ENCODE results near the gene PTGER4.
"Not testable (repeated sequence)": the region's sequence is repeated elsewhere in the genome, so short reads cannot be mapped to it uniquely, and the experiment has no call there.

PTGER4 gene

DNA sequence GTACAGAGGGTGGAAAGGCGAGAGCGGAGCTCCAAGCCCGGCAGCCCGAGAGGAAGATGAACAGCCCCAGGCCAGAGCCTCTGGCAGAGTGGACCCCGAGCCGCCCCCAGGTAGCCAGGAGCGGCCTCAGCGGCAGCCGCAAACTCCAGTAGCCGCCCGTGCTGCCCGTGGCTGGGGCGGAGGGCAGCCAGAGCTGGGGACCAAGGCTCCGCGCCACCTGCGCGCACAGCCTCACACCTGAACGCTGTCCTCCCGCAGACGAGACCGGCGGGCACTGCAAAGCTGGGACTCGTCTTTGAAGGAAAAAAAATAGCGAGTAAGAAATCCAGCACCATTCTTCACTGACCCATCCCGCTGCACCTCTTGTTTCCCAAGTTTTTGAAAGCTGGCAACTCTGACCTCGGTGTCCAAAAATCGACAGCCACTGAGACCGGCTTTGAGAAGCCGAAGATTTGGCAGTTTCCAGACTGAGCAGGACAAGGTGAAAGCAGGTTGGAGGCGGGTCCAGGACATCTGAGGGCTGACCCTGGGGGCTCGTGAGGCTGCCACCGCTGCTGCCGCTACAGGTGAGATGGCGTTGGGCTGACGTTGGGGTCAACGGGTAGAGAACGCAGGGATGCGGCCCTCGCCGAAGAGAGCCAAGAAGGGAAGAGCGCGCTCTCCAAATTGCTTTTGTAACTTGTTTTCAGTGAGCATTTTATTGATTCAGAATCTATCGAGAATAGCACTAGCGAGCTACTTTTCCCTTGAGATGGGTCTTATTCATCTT, at the start of gene PTGER4:
TSS of gene PTGER4 (plus strand) at position 3 of the 769 bp plus-strand sequence. CDS start 1,079 bp downstream, outside the sequence.
- DNase-seq (ENCODE audit: low read depth, low spot score) = no peak

- DNase-seq (ENCODE audit: low read depth, low spot score) = no peak
Observed at GRCh38 chr5:40630126-40630525, 49.6 kb upstream of the PTGER4 start.

DNA sequence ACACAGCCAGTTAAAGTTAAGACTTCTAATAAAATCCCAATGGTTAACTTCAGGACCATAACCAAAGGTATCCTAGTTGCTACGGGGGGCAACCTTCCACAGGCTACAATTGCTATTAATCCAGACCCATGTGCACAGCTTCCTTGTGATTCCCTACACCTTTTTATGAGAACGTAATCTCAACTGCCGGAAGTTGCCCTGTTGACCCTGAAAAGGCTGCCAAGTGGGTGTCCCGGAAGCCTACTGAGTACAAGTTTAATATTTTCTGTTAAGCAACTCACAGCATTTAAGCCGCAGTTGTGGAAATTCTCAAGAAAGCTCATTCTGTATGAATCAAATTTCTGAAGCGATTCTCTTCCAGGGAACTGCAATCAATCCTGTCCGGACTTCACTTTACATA, 48.5 kb upstream of the PTGER4 start:
- DNase-seq (ENCODE audit: low read depth, low spot score) = no peak

- no peak for DNase-seq (ENCODE audit: low read depth, low spot score)
Observed at GRCh38 chr5:40634154-40634553, 45.6 kb upstream of the PTGER4 start.

DNA sequence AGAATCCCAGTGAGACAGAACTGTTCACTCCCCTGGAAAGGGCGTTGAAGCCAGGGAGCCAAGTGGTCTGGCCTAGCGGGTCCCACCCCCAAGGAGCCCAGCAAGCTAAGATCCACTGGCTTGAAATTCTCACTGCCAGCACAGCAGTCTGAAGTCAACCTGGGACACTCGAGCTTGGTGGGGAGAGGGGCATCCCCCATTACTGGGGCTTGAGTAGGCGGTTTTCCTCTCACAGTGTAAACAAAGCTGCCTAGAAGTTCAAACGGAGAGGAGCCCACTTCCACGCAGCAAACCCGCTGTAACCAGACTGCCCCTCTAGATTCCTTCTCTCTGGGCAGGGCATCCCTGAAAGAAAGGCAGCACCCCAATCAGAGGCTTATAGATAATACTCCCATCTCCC, 45.1 kb upstream of the PTGER4 start:
- DNase-seq (ENCODE audit: low read depth, low spot score) = no peak

DNA sequence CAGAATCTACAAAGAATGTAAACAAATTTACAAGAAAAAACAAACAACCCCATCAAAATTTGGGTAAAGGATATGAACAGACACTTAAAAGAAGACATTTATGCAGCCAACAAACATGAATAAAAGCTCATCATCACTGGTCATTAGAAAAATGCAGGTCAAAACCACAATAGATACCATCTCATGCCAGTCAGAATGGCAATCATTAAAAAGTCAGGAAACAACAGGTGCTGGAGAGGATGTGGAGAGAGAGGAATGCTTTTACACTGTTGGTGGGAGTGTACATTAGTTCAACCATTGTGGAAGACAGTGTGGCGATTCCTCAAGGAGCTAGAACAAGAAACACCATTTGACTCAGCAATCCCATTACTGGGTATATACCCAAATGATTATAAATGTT, 40.2 kb upstream of the PTGER4 start:
- DNase-seq (ENCODE audit: low read depth, low spot score) = not testable (repeated sequence)

DNA sequence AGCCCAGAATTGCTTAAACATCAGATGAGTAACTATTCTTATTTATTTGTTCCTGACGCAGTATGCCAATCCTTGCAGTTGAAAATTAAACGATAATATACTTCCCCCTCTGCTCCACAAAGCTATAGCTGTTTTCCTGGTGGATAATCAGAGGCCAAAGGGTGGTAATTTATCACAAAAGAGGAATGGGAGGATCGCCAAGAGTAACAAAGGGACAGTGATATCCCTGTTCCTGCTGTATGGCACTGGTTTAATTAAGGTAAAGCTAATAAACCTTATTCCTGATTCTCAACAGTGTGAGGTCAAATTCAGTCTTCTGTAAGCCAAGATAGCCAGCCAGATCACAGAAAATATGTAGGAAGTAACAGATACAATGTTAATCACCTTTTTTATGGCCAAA, 33.4 kb upstream of the PTGER4 start:
- DNase-seq (ENCODE audit: low read depth, low spot score) = no peak

- DNase-seq (ENCODE audit: low read depth, low spot score) = no peak
Observed at GRCh38 chr5:40648150-40648549, 31.6 kb upstream of the PTGER4 start.

DNA sequence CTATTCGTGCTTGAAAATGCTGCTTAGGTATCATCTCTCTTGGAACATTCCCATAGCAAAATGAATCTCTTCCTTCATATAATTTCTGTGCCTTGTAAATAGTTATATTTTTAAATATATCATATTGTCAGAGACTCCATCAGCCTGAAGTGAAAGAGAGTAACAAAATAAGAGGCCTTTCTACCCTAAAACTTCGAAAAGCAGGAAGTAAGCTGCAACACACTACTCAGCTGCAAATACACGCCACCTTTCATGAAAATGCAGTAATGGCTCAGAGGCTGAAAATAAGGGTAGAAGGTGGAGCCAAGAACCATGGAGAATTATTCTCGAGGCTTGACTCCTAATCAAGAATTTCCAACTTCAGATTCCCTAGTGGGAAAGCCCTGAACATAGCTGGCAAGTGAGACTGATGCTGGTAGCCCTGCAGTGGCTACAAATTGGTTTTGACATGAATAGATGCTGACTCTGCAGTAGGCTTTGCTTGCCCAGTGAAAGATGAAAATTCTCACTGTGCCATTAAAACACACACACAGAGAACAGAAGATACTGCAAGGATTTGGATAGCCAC, 30.2 kb upstream of the PTGER4 start:
- DNase-seq (ENCODE audit: low read depth, low spot score) = no peak

- no peak for DNase-seq (ENCODE audit: low read depth, low spot score)
Observed at GRCh38 chr5:40651201-40651600, 28.5 kb upstream of the PTGER4 start.

- DNase-seq (ENCODE audit: low read depth, low spot score) = no peak
Observed at GRCh38 chr5:40652441-40653220, 27.1 kb upstream of the PTGER4 start.

DNA sequence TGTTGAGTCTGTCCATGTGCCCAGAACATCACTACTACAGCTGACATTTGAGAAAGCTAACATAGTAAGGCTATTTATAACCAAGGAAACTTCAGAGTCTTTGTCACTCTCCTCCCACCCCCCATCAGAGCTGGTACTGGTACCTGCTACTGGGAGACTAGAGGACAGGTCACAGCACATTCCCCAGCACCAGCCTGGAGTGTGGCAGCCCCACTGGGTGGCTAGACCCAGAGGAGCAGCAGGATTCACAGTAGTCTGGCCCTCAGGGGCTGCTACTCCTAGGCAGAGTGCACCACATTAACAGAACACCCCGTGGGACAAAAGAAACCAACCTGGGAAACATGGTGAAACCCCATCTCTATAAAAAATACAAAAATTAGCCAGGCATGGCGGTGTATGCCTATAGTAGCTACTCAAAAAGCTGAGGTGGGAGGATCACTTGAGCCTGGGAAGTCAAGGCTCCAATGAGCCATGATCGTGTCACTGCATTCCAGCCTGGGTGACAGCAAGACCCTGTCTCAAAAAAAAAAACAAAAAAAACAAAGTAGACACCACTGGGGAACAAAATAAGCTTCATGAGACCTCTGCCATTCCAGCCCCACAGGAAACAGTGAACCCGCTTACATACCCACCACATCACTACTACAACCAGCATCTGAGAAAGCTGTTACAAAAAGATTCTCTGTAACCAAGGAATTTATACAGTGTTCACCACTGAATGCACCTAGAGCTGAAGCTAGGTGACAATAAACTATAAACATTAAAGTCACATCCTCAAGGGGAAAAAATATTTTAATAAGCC, 26.3 kb upstream of the PTGER4 start:
- DNase-seq (ENCODE audit: low read depth, low spot score) = no peak

GRCh38 chr5:40654377-40654991, 25.2 kb upstream of the PTGER4 start:
- DNase-seq (ENCODE audit: low read depth, low spot score) = no peak

GRCh38 chr5:40655138-40655537, 24.6 kb upstream of the PTGER4 start:
- DNase-seq (ENCODE audit: low read depth, low spot score) = no peak

DNA sequence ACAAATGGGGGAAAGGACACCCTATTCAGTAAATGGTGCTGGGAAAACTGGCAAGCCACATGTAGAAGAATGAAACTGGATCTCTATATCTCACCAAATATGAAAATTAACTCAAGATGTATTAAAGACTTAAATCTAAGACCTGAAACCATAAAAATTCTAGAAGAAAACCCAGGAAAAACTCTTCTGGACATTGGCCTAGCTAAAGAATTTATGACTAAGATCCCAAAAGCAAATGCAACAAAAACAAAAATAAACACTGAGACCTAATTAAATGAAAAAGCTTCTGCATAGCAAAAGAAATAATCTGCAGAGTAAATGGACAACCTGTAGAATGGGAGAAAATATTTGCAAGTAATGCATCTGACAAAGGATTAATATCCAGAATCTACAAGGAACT, 23.6 kb upstream of the PTGER4 start:
- not testable (repeated sequence) for DNase-seq (ENCODE audit: low read depth, low spot score)

DNA sequence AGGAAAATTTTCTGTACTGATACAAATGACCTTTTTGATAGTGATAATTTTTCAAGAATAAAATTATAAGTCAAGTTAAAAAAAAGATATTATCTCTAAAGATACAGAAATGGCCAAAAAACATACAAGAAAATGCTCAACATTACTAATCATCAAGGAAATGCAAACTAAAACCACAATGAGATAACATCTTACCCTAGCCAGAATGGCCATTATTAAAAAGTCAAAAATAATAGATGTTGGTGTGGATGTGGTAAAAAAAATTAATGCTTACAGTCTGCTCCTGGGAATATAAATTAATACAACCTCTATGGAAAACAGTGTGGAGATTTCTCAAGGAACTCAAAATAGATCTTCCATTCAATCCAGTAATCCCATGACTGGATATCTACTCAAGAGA, 22.9 kb upstream of the PTGER4 start:
- DNase-seq (ENCODE audit: low read depth, low spot score) = no peak

GRCh38 chr5:40660751-40661150, 19.0 kb upstream of the PTGER4 start:
- DNase-seq (ENCODE audit: low read depth, low spot score) = no peak

DNA sequence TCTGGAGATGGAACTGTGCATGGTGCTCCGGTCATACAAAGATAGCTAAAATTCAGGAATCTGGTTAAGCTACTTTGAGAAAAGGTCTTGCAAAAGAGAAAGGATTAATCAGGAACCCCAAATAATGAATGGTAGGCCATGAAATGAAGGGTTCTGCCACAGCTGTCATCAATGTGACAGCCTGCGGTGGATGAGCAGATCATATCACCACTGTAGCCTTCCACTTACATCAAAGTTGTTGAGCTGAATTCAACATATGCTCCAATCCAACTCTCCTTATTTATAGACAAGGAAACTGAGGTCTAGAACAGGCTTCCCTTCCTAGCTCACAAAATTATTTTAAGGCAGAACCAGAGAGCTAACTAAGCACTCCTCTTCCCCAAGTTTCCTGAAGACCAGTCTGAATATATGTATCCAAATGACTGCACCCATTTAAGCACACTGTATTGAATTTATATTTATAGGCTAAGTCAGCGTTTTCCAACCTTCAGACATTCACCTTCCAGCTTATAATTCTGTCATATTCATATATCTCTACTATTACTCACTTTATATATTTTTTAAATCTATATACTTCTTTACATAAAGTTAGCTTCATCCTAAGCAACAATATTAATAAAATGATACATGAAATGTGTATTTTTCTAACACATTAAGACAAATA, 13.9 kb upstream of the PTGER4 start:
- no peak for DNase-seq (ENCODE audit: low read depth, low spot score)

GRCh38 chr5:40666657-40667056, 13.1 kb upstream of the PTGER4 start:
- no peak for DNase-seq (ENCODE audit: low read depth, low spot score)

- no peak for DNase-seq (ENCODE audit: low read depth, low spot score)
Observed at GRCh38 chr5:40667161-40667663, 12.5 kb upstream of the PTGER4 start.
